Cortex of kidney (tissue), 1 donor: ENCODE data around the gene COX6A2.

ENCODE experiments used
- DNase-seq: peaks from one replicate; lab custom pipeline; 2025; lab: John Stamatoyannopoulos, UW

Gene COX6A2

GRCh38 chr16:31428279-31428597, at the start of gene COX6A2:
Gene COX6A2 (minus strand): TSS chr16:31428360. CDS start chr16:31428325, 35 bp downstream.
- DNase-seq: no peak

GRCh38 chr16:31477220-31478216, 49.4 kb upstream of the COX6A2 start:
- DNase-seq: no peak

GRCh38 chr16:31476303-31477219, 48.4 kb upstream of the COX6A2 start:
- DNase-seq: no peak

- no peak for DNase-seq
These were observed 47.8 kb upstream of the COX6A2 start for GRCh38 chr16:31475946-31476302.

GRCh38 chr16:31474773-31475738, 46.9 kb upstream of the COX6A2 start:
- DNase-seq: no peak

GRCh38 chr16:31474173-31474714, 46.1 kb upstream of the COX6A2 start:
- DNase-seq: no peak

GRCh38 chr16:31473264-31473984, 45.3 kb upstream of the COX6A2 start:
- DNase-seq: no peak

- no peak for DNase-seq
These were observed 44.6 kb upstream of the COX6A2 start for GRCh38 chr16:31472709-31473203.

- DNase-seq: no peak
These were observed 43.9 kb upstream of the COX6A2 start, which contains the start of gene TGFB1I1 for GRCh38 chr16:31471875-31472708. Gene TGFB1I1 (plus strand): TSS chr16:31472152. CDS start chr16:31472189, 37 bp downstream.

GRCh38 chr16:31471241-31471874, 43.2 kb upstream of the COX6A2 start:
- no peak for DNase-seq

GRCh38 chr16:31470615-31471014, 42.5 kb upstream of the COX6A2 start:
- no peak for DNase-seq

- no peak for DNase-seq
These were observed 39.7 kb upstream of the COX6A2 start for GRCh38 chr16:31467858-31468257.

GRCh38 chr16:31467151-31467773, 39.1 kb upstream of the COX6A2 start:
- DNase-seq: no peak

- DNase-seq: no peak
These were observed 38.3 kb upstream of the COX6A2 start for GRCh38 chr16:31466381-31466841.

GRCh38 chr16:31465788-31466370, 37.7 kb upstream of the COX6A2 start:
- DNase-seq: no peak

- DNase-seq: no peak
These were observed 36.7 kb upstream of the COX6A2 start for GRCh38 chr16:31464781-31465260.

- no peak for DNase-seq
These were observed 36.2 kb upstream of the COX6A2 start for GRCh38 chr16:31464348-31464769.
